Measurements from ENCODE around the gene RNF157. TPM values are rescaled to one million over a fixed set of nuclear protein-coding genes. Genes with fewer than 3 reads are reported as not detected.

Gene RNF157
- total and polyA plus RNA-seq, 2 of the 13 experiments (the other 11 are each of a cell fraction or from before 2014, with no cell fraction given): 0.44 to 1.5 TPM

- TF ChIP-seq MEF2D (CRISPR knock-in tag; IDR thresholded peaks at IDR 0.05) (no peak), ZNF260 (CRISPR knock-in tag; IDR thresholded peaks at IDR 0.05; ENCODE audit: borderline replicate concordance, low read depth) (no peak), ZNF33B (CRISPR knock-in tag; IDR thresholded peaks at IDR 0.05) (no peak), ZFP41 (CRISPR knock-in tag; IDR thresholded peaks at IDR 0.05; ENCODE audit: borderline replicate concordance) (no peak), SMAD9 (CRISPR knock-in tag; IDR thresholded peaks at IDR 0.05) (no peak), RAD21 (CRISPR knock-in tag; IDR thresholded peaks at IDR 0.05) (peak; percentile 10; the same call in 1 of the 2 replicates), FOXA1 (IDR thresholded peaks at IDR 0.05) (0 out of 2 replicates have a peak, but pooled peaks have one; percentile 27), FOXA1 (CRISPR knock-in tag; IDR thresholded peaks at IDR 0.05) (no peak; the same call in 1 of the 2 replicates), ZNF3 (CRISPR knock-in tag; IDR thresholded peaks at IDR 0.05) (peak; percentile 79), RBM22 (optimal IDR thresholded peaks at IDR 0.05; ENCODE audit: low read length) (no peak), ZNF292 (CRISPR knock-in tag; IDR thresholded peaks at IDR 0.05; ENCODE audit: borderline replicate concordance, low read depth) (peak; percentile 16; the same call in 1 of the 2 replicates), ZHX2 (IDR thresholded peaks at IDR 0.05; ENCODE audit: low read depth) (no peak), ZHX2 (CRISPR knock-in tag; IDR thresholded peaks at IDR 0.05; ENCODE audit: borderline replicate concordance) (no peak), ZNF816 (CRISPR knock-in tag; IDR thresholded peaks at IDR 0.05; ENCODE audit: borderline replicate concordance) (no peak), GLI4 (CRISPR knock-in tag; IDR thresholded peaks at IDR 0.05; ENCODE audit: borderline replicate concordance) (peak; percentile 35; the same call in 1 of the 2 replicates), BHLHE40 (IDR thresholded peaks at IDR 0.05; ENCODE audit: low read length) (no peak), ZNF280B (CRISPR knock-in tag; IDR thresholded peaks at IDR 0.05; ENCODE audit: borderline replicate concordance) (no peak), MAFF (IDR thresholded peaks at IDR 0.05; ENCODE audit: low read depth, low read length) (no peak), SKI (IDR thresholded peaks at IDR 0.05; ENCODE audit: partially characterized antibody) (peak; percentile 57)
- TF ChIP-seq, protein P1, sequence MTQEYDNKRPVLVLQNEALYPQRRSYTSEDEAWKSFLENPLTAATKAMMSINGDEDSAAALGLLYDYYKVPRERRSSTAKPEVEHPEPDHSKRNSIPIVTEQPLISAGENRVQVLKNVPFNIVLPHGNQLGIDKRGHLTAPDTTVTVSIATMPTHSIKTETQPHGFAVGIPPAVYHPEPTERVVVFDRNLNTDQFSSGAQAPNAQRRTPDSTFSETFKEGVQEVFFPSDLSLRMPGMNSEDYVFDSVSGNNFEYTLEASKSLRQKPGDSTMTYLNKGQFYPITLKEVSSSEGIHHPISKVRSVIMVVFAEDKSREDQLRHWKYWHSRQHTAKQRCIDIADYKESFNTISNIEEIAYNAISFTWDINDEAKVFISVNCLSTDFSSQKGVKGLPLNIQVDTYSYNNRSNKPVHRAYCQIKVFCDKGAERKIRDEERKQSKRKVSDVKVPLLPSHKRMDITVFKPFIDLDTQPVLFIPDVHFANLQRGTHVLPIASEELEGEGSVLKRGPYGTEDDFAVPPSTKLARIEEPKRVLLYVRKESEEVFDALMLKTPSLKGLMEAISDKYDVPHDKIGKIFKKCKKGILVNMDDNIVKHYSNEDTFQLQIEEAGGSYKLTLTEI (CRISPR knock-in tag; conservative IDR thresholded peaks at IDR 0.05): no peak
Observed at GRCh38 chr17:76246080-76247066, 6.1 kb upstream of the RNF157 start (continued).
